OCI-LY7 (cell line): ENCODE results near the gene CCSER2. TPM values are rescaled to one million over a fixed set of nuclear protein-coding genes. Genes with fewer than 3 reads are reported as not detected.
A peak's percentile ranks its signal among the peaks of the same experiment; 100 is the strongest.

Experiments
- BruUV-seq: library from RNA; stranded (reverse); fragments of 400-500 nt; replicated peaks from 2 replicates; lab custom pipeline; 2021; lab: Mats Ljungman, UMichigan
- CTCF ChIA-PET: fragments of 300-600 bp; sonication (Branson Sonifier 250); formaldehyde crosslinking; loops from one replicate; lab custom pipeline; 2022; ENCODE audit warnings: antibody characterized with exemption; ENCODE audit not compliant: unreplicated experiment; lab: Charles Lee
- POLR2A ChIA-PET: fragments of 300-600 bp; sonication (Branson Sonifier 250); formaldehyde crosslinking; loops from one replicate; lab custom pipeline; 2022; ENCODE audit warnings: antibody characterized with exemption; lab: Charles Lee
- DNase-seq: peaks from one replicate; pipeline ENCODE4 v3.0.0-alpha.2; 2015; ENCODE audit warnings: low spot score
- H2AFZ ChIP-seq: fragments of 200-600 bp; sonication (generic), shearing (Covaris generic); 2 replicates; pipeline ENCODE4 v1.6.1; 2014; ENCODE audit warnings: mild to moderate bottlenecking, antibody characterized with exemption, low read length, moderate library complexity
- H3K27ac ChIP-seq: fragments of 200-600 bp; sonication (generic); 2 replicates; pipeline ENCODE4 v1.5.1; 2014; ENCODE audit warnings: mixed run types, low read depth, mild to moderate bottlenecking, moderate library complexity, low read length, inconsistent platforms; ENCODE audit not compliant: poor library complexity, severe bottlenecking
- H3K36me3 ChIP-seq: fragments of 200-600 bp; sonication (generic); 2 replicates; pipeline ENCODE4 v1.6.1; 2014; ENCODE audit warnings: mild to moderate bottlenecking, antibody characterized with exemption, low read length, moderate library complexity, mixed read lengths; ENCODE audit not compliant: insufficient read depth
- H3K4me1 ChIP-seq: fragments of 200-600 bp; sonication (generic); 2 replicates; pipeline ENCODE4 v1.5.1; 2014; ENCODE audit warnings: mild to moderate bottlenecking, low read length; ENCODE audit not compliant: insufficient read depth, poor library complexity, severe bottlenecking
- H3K4me2 ChIP-seq: fragments of 200-600 bp; sonication (generic); 2 replicates; pipeline ENCODE4 v1.6.1; 2014; ENCODE audit warnings: mild to moderate bottlenecking, low read length
- H3K4me3 ChIP-seq: fragments of 200-600 bp; sonication (generic); 2 replicates; pipeline ENCODE4 v1.5.1; 2014; ENCODE audit warnings: mild to moderate bottlenecking, low read depth, low read length; ENCODE audit not compliant: poor library complexity, severe bottlenecking
- H3K79me2 ChIP-seq: fragments of 200-600 bp; sonication (generic); 2 replicates; pipeline ENCODE4 v1.6.1; 2016; ENCODE audit warnings: low read depth, mild to moderate bottlenecking, low read length, moderate library complexity, mixed read lengths; ENCODE audit not compliant: insufficient read depth
- H3K9me2 ChIP-seq: fragments of 200-600 bp; sonication (generic); 2 replicates; pipeline ENCODE4 v1.6.1; 2016; ENCODE audit warnings: mild to moderate bottlenecking, low read length, mixed read lengths; ENCODE audit not compliant: insufficient read depth
- H3K9me3 ChIP-seq: fragments of 200-600 bp; sonication (generic); 2 replicates; pipeline ENCODE4 v1.6.1; 2014; ENCODE audit warnings: mild to moderate bottlenecking, mixed run types, low read length, mixed read lengths
- H4K20me1 ChIP-seq: fragments of 200-600 bp; sonication (generic); 2 replicates; pipeline ENCODE4 v1.6.1; 2014; ENCODE audit warnings: mild to moderate bottlenecking, antibody characterized with exemption, low read length, moderate library complexity, mixed read lengths; ENCODE audit not compliant: insufficient read depth
- EZH2phosphoT487 ChIP-seq: fragments of 200-600 bp; sonication (generic); IDR thresholded peaks from 2 replicates; pipeline ENCODE4 v1.6.1; 2018; ENCODE audit warnings: low read depth, borderline replicate concordance, mild to moderate bottlenecking, mixed run types, antibody characterized with exemption, low read length, moderate library complexity, mixed read lengths
- intact Hi-C: fragments of 100-400 bp; cut with micrococcal nuclease; formaldehyde crosslinking; loops from one replicate; pipeline ENCODE4 v1.10.0; 2022; ENCODE audit not compliant: unreplicated experiment
- total RNA-seq, 2 experiments: library from RNA; depleted of rRNA in 1 of 2; stranded (reverse); fragments of >200 nt in 1 of 2; shearing (Covaris generic) in 1 of 2; gene quantifications; 2 replicates each; pipeline ENCODE4 v1.2.3, GENCODE V29; 2014 to 2022
- TF ChIP-seq, protein P1 (sequence below): fragments of 200-600 bp; sonication (generic); conservative IDR thresholded peaks from 2 replicates; pipeline ENCODE4 v1.5.1; 2014; ENCODE audit warnings: mild to moderate bottlenecking, antibody characterized with exemption, low read length, moderate library complexity, mixed read lengths

Gene CCSER2
- total RNA-seq, 2 experiments from 2014 or later, result 15.9 to 30.1 TPM

DNA sequence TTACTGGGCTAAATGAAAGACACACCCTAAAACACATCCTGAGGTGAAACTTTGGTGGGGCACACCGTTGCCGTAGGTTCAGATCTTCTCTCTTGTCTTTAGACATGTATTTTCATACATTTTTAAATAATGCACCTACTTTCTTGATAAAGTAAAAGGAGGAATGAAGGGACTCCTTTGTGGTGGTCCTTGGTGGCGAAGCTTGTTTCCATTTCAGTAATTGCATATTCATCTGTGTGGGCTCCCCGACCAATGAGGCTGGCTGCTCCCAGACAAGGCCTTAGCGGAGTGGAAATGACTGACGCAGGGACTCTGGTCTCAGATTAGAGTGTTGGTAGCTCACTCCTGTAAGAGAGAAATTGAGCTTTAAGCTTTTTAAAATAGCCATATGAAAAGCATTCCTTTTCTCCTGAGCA lies 815 bp downstream of the CCSER2 start:
- ChIA-PET POLR2A (interaction anchor here (0.7 to 1.0 kb wide), 2 partner anchors 12 to 15 kb away, joined by 3 read pairs; no protein-coding TSS in a partner anchor), CTCF (no interaction called here)
- H3K4me1 ChIP-seq, result peaks cover 36% of the 10 kb centered on the region
- H3K4me2 ChIP-seq, result peak overlapping the region; percentile 92
- no peaks in the 10 kb centered on the region for H3K9me2 ChIP-seq
- H3K36me3 ChIP-seq, result no peaks in the 10 kb centered on the region
- H3K9me3 ChIP-seq, result no peaks in the 10 kb centered on the region
- H3K27ac ChIP-seq, result peak overlapping the region; percentile 73
- H2AFZ ChIP-seq, result peak overlapping the region; percentile 84
- DNase-seq, result peak; percentile 72
- H3K4me3 ChIP-seq, result peak overlapping the region; percentile 86
- BruUV-seq, result no TSS peak
- intact Hi-C loops, result loop anchor here (2.0 kb wide), 1 partner anchor 190 kb away; the partner anchor contains the start of gene GHITM
- peaks cover 49% of the 10 kb centered on the region; the same call in 1 of the 2 replicates for H3K79me2 ChIP-seq
- H4K20me1 ChIP-seq, result peaks cover 10% of the 10 kb centered on the region; the same call in 1 of the 2 replicates
- no peak for TF ChIP-seq EZH2phosphoT487
- TF ChIP-seq, protein P1, sequence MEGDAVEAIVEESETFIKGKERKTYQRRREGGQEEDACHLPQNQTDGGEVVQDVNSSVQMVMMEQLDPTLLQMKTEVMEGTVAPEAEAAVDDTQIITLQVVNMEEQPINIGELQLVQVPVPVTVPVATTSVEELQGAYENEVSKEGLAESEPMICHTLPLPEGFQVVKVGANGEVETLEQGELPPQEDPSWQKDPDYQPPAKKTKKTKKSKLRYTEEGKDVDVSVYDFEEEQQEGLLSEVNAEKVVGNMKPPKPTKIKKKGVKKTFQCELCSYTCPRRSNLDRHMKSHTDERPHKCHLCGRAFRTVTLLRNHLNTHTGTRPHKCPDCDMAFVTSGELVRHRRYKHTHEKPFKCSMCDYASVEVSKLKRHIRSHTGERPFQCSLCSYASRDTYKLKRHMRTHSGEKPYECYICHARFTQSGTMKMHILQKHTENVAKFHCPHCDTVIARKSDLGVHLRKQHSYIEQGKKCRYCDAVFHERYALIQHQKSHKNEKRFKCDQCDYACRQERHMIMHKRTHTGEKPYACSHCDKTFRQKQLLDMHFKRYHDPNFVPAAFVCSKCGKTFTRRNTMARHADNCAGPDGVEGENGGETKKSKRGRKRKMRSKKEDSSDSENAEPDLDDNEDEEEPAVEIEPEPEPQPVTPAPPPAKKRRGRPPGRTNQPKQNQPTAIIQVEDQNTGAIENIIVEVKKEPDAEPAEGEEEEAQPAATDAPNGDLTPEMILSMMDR, result no peak

DNA sequence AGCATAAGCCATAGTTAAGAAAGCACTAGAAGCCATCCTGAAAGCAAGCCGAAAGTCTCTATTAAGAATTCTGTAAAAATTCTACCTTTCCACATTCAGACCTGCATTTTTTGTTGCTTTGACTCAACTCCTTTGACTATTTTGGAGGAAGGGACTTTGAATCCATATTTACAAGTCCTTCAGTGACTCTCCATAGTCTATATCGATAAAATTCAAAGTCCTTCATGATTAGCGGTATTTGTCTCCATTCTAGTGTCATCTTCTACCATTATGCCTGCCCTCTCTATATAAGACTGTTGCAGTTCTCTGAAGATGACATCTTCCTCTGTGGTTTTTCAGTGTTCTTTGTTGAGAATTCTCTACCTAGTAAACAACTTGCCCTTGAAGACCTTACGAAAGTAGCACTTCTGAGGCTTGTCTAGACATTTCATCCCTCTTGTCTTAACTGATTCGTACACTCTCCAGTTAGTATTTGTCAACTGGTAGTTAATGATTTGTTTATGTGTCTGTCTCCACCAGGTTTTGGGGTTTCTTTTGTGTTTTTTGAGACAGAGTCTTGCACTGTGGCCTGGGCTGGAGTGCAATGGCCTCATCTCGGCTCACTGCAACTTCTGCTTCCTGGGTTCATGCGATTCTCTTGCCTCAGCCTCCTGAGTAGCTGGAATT lies 1.7 kb downstream of the CCSER2 start:
- H2AFZ ChIP-seq, result no peak overlapping the region
- POLR2A ChIA-PET, result interaction anchor here (0.7 to 1.0 kb wide), 2 partner anchors 13 to 14 kb away, joined by 3 read pairs; no protein-coding TSS in a partner anchor
- TSS peak; percentile 52 for BruUV-seq

More for the DNA sequence above, 1.7 kb downstream of the CCSER2 start:
- Histone ChIP-seq H4K20me1 (peaks cover 10% of the 10 kb centered on the region; the same call in 1 of the 2 replicates), H3K79me2 (peaks cover 57% of the 10 kb centered on the region; the same call in 1 of the 2 replicates), H3K4me3 (peak overlapping the region; percentile 86), H3K27ac (peak overlapping the region; percentile 73), H3K9me2 (no peaks in the 10 kb centered on the region), H3K4me1 (peaks cover 39% of the 10 kb centered on the region), H3K4me2 (peak overlapping the region; percentile 92), H3K9me3 (no peaks in the 10 kb centered on the region), H3K36me3 (no peaks in the 10 kb centered on the region)
- intact Hi-C loops, result loop anchor here (2.0 kb wide), 1 partner anchor 191 kb away; the partner anchor contains the start of gene GHITM
- CTCF ChIA-PET, result no interaction called here
- DNase-seq, result no peak
- TF ChIP-seq, protein P1, result no peak
- TF ChIP-seq EZH2phosphoT487, result no peak
